ENCODE data around the gene CANT1. TPM values are rescaled to one million over a fixed set of nuclear protein-coding genes. Genes with fewer than 3 reads are reported as not detected.

CANT1 gene
- total and polyA plus RNA-seq, 2 of the 13 experiments (the other 11 are each of a cell fraction or from before 2014, with no cell fraction given): 34.1 to 42.1 TPM

DNA sequence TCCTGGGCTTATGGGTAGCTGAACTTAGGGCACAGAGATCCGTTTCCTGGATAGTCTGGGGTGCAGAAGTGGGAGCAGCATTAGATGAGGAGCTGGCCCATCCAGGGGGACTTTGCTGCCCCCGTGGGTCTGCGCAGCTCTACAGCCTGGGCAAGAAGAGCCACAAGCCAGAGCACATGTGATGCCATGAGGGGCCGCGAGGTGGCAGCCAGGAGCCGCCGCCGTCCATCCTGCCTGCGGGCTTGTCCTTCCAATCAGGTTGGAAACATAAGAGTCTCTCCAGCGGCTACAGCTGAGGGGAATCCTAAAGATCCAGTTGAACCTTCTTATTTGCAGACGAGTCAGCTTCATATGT is 36.3 kb upstream of the CANT1 start (continued):
- TF ChIP-seq GABPB1 (CRISPR knock-in tag; IDR thresholded peaks at IDR 0.05) (0 out of 2 replicates have a peak, but pooled peaks have one; percentile 35), TMF1 (CRISPR knock-in tag; IDR thresholded peaks at IDR 0.05; ENCODE audit: low read depth) (no peak), TSC22D2 (CRISPR knock-in tag; IDR thresholded peaks at IDR 0.05; ENCODE audit: borderline replicate concordance) (peak; percentile 82; the same call in 1 of the 2 replicates), ZNF337 (CRISPR knock-in tag; IDR thresholded peaks at IDR 0.05; ENCODE audit: borderline replicate concordance, low read depth) (no peak), FOXO1 (CRISPR knock-in tag; IDR thresholded peaks at IDR 0.05) (no peak), RARA (CRISPR knock-in tag; IDR thresholded peaks at IDR 0.05) (no peak), SRSF4 (IDR thresholded peaks at IDR 0.05; ENCODE audit: low read depth, low read length, poor library complexity, severe bottlenecking) (no peak), BRF2 (CRISPR knock-in tag; IDR thresholded peaks at IDR 0.05) (no peak), KDM5B (CRISPR knock-in tag; IDR thresholded peaks at IDR 0.05; ENCODE audit: borderline replicate concordance) (no peak; the same call in 1 of the 2 replicates), KMT2B (CRISPR knock-in tag; IDR thresholded peaks at IDR 0.05) (no peak), BHLHE40 (IDR thresholded peaks at IDR 0.05; ENCODE audit: low read length) (0 out of 2 replicates have a peak, but pooled peaks have one; percentile 16), E2F1 (CRISPR knock-in tag; IDR thresholded peaks at IDR 0.05) (no peak)
- TF ChIP-seq, protein P1, sequence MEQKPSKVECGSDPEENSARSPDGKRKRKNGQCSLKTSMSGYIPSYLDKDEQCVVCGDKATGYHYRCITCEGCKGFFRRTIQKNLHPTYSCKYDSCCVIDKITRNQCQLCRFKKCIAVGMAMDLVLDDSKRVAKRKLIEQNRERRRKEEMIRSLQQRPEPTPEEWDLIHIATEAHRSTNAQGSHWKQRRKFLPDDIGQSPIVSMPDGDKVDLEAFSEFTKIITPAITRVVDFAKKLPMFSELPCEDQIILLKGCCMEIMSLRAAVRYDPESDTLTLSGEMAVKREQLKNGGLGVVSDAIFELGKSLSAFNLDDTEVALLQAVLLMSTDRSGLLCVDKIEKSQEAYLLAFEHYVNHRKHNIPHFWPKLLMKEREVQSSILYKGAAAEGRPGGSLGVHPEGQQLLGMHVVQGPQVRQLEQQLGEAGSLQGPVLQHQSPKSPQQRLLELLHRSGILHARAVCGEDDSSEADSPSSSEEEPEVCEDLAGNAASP (CRISPR knock-in tag; IDR thresholded peaks at IDR 0.05; ENCODE audit: borderline replicate concordance): no peak
- TF ChIP-seq, protein P2, sequence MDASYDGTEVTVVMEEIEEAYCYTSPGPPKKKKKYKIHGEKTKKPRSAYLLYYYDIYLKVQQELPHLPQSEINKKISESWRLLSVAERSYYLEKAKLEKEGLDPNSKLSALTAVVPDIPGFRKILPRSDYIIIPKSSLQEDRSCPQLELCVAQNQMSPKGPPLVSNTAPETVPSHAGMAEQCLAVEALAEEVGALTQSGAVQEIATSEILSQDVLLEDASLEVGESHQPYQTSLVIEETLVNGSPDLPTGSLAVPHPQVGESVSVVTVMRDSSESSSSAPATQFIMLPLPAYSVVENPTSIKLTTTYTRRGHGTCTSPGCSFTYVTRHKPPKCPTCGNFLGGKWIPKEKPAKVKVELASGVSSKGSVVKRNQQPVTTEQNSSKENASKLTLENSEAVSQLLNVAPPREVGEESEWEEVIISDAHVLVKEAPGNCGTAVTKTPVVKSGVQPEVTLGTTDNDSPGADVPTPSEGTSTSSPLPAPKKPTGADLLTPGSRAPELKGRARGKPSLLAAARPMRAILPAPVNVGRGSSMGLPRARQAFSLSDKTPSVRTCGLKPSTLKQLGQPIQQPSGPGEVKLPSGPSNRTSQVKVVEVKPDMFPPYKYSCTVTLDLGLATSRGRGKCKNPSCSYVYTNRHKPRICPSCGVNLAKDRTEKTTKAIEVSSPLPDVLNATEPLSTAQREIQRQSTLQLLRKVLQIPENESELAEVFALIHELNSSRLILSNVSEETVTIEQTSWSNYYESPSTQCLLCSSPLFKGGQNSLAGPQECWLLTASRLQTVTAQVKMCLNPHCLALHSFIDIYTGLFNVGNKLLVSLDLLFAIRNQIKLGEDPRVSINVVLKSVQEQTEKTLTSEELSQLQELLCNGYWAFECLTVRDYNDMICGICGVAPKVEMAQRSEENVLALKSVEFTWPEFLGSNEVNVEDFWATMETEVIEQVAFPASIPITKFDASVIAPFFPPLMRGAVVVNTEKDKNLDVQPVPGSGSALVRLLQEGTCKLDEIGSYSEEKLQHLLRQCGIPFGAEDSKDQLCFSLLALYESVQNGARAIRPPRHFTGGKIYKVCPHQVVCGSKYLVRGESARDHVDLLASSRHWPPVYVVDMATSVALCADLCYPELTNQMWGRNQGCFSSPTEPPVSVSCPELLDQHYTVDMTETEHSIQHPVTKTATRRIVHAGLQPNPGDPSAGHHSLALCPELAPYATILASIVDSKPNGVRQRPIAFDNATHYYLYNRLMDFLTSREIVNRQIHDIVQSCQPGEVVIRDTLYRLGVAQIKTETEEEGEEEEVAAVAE (CRISPR knock-in tag; IDR thresholded peaks at IDR 0.05; ENCODE audit: borderline replicate concordance): no peak
- TF ChIP-seq, protein P3, sequence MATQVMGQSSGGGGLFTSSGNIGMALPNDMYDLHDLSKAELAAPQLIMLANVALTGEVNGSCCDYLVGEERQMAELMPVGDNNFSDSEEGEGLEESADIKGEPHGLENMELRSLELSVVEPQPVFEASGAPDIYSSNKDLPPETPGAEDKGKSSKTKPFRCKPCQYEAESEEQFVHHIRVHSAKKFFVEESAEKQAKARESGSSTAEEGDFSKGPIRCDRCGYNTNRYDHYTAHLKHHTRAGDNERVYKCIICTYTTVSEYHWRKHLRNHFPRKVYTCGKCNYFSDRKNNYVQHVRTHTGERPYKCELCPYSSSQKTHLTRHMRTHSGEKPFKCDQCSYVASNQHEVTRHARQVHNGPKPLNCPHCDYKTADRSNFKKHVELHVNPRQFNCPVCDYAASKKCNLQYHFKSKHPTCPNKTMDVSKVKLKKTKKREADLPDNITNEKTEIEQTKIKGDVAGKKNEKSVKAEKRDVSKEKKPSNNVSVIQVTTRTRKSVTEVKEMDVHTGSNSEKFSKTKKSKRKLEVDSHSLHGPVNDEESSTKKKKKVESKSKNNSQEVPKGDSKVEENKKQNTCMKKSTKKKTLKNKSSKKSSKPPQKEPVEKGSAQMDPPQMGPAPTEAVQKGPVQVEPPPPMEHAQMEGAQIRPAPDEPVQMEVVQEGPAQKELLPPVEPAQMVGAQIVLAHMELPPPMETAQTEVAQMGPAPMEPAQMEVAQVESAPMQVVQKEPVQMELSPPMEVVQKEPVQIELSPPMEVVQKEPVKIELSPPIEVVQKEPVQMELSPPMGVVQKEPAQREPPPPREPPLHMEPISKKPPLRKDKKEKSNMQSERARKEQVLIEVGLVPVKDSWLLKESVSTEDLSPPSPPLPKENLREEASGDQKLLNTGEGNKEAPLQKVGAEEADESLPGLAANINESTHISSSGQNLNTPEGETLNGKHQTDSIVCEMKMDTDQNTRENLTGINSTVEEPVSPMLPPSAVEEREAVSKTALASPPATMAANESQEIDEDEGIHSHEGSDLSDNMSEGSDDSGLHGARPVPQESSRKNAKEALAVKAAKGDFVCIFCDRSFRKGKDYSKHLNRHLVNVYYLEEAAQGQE (IDR thresholded peaks at IDR 0.05; ENCODE audit: borderline replicate concordance in 1 of 2, low read depth in 1 of 2, low read length in 2 of 2): no peak
- TF ChIP-seq, protein P4, sequence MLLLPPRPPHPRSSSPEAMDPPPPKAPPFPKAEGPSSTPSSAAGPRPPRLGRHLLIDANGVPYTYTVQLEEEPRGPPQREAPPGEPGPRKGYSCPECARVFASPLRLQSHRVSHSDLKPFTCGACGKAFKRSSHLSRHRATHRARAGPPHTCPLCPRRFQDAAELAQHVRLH (CRISPR knock-in tag; IDR thresholded peaks at IDR 0.05; ENCODE audit: borderline replicate concordance, low read depth): peak; percentile 78; the same call in 1 of the 2 replicates
